Right renal cortex interstitium (tissue), 3 donors: ENCODE results near the gene MED12. TPM values are rescaled to one million over a fixed set of nuclear protein-coding genes. Genes with fewer than 3 reads are reported as not detected.
A peak's percentile ranks its signal among the peaks of the same experiment; 100 is the strongest.
"Not testable (repeated sequence)": the region's sequence is repeated elsewhere in the genome, so short reads cannot be mapped to it uniquely, and the experiment has no call there.

ENCODE experiments used
- DNase-seq, 3 donors: peaks; one replicate each; pipeline ENCODE4 v3.0.0-alpha.2; 2013; ENCODE audit warnings: low read depth in 3 of 3, low spot score in 2 of 3
- polyA plus RNA-seq, 3 donors: library from polyadenylated mRNA; unstranded; fragments of 120-200 nt; gene quantifications; one replicate each; pipeline ENCODE4 v1.2.1, GENCODE V29; 2013; ENCODE audit not compliant: insufficient read length in 3 of 3

MED12 gene
- polyA plus RNA-seq, 3 donors, result 32.0 to 35.3 (median 35.1) TPM

- no peak for DNase-seq
Observed at GRCh38 chrX:71159335-71159734, 40.9 kb downstream of the MED12 start.

- no peak for DNase-seq
Observed at GRCh38 chrX:71160475-71160874, 42.1 kb downstream of the MED12 start.

DNA sequence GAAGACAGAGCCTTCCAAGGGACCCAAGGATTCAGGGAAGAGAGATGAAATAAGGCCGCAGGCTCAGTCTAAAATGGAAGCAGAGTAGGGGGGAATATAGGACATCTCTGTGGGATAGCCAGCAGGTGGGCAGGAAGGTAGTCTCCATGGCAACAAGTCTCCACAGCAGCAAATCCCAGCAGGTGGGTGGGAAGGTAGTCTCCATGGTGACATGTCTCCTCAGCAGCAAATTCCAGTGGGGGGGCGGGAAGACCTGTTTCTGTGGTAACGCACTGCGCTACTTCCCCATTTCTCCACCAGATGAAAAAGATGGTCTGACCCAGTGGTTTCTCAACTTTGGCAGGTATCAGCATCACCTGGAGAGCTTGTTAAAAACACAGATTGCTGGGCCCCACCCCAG, 44.6 kb downstream of the MED12 start:
- DNase-seq, result no peak

DNA sequence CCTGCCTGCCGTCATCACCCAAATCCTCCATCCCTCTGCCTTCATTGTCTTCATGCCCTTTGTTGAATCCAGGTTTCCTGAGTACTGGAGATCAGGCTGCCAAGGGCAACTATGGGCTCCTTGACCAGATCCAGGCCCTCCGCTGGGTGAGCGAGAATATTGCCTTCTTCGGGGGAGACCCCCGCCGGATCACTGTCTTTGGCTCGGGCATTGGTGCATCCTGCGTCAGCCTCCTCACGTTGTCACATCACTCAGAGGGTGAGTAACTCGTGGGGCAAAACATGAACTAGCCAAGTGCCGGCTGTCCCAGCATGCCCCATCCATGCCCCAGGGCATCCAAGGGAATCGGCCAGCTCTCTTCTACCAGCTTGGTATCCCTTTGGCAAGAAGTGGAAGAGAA, 45.7 kb downstream of the MED12 start:
- DNase-seq, result no peak

- no peak for DNase-seq
Observed at GRCh38 chrX:71166461-71166860, 48.1 kb downstream of the MED12 start.

- no peak for DNase-seq
Observed at GRCh38 chrX:71167031-71167781, 48.8 kb downstream of the MED12 start.

GRCh38 chrX:71168134-71168533, 49.7 kb downstream of the MED12 start:
- no peak for DNase-seq

DNA sequence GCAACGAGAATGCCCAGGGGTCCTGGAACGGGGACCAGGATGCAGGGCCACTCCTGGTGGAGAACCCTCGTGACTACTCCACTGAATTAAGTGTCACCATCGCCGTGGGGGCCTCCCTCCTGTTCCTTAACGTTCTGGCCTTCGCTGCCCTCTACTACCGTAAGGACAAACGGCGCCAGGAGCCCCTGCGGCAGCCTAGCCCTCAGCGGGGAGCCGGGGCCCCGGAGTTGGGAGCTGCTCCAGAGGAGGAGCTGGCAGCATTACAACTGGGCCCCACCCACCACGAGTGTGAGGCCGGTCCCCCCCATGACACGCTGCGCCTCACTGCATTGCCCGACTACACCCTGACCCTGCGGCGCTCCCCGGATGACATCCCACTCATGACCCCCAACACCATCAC, 51.2 kb downstream of the MED12 start:
- DNase-seq, result no peak

DNA sequence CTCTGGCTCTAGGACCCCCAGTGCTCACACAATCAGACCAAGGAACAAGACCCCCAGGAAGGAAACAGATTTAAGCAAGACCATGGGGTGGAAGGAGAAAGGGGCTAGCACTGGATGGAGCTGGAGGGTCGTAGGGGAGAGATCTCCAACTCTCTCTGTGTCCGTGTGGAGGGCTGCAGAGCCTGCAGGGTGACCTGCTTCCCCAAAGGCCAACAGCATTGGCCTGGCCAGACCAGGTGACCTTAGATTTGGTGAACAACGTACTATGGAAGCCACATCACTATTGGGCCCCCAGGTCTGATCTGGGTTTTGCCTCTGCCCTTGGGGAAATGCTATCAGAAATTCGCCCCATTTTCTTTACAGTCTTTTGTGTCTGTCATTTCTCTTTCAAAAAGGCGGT, 52.3 kb downstream of the MED12 start:
- no peak for DNase-seq

DNA sequence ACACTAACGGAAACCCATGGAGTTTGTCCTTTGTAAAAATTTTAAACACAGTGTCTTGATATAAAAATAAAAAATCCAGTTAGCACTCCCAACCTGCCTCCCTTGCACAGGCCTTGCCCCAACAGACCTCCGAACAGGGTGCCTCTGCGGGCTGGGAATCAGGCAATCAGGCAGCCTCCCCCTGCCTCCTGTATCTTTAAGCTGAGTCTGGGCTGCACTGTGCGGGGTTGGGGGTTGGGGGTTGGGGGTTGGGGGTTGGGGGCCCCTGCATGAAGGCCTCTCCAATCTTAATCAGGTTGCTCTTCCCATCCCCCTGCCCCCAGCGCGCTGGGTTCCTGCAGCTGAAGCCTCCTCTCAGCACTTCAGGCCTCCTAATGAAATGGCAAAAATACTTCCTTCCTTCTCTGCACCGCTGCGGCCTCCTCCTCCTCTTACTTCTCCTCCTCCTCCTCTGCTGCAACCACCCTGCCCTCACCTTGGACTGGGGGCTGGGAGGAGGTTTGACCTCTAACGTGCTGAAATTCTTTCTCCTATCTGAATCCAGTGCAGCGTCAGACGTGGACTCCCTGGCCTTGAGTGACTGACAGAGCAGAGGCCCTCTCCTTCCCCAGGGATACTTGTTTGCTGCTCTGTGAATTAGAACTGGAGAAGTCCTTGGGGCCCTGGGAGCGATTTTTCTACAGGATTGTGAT, 52.9 kb downstream of the MED12 start:
- no peak for DNase-seq

- DNase-seq, result no peak
Observed at GRCh38 chrX:71173440-71173839, 55.0 kb downstream of the MED12 start.

DNA sequence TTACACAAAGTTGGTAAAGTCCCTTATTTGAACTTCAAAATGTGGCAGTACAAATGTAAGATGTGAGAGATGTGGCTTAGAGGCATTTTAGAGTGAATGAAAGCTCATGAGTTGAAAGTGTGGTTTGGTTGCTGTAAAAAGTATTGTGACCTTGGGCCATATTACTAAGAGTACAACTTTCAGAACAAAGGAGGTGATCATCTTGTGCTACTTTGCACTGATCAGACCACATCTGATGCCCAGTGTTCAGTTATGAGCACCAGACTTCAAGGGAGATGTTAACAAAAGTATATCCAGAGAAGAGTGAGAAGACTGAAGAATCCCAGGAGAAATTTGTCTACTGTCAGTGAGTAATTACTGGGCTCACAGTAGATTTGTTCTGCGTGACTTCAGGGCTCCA, 56.4 kb downstream of the MED12 start:
- DNase-seq, result no peak

- DNase-seq, result no peak
Observed at GRCh38 chrX:71175531-71175930, 57.1 kb downstream of the MED12 start.

GRCh38 chrX:71177327-71177726, 58.9 kb downstream of the MED12 start:
- no peak for DNase-seq

DNA sequence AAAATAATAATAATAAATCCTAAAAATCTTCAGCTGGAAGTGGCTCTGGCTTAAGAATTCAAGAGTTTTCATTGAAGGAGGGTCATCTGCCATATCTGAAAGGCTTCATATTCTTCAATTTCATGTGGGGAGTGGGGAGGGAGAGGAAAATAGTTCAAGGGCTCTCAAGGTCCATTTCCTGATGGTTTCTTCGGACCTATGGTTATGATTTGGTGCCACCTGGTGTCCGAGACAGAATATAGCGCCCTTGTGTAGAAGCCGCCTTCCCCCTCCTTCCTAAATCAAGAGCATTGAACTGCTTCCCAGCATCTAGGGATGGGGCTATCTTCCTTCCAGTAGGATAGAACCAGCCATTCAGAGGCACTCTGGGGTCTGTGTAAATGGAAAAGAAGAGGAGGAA, 60.5 kb downstream of the MED12 start:
- no peak for DNase-seq

DNA sequence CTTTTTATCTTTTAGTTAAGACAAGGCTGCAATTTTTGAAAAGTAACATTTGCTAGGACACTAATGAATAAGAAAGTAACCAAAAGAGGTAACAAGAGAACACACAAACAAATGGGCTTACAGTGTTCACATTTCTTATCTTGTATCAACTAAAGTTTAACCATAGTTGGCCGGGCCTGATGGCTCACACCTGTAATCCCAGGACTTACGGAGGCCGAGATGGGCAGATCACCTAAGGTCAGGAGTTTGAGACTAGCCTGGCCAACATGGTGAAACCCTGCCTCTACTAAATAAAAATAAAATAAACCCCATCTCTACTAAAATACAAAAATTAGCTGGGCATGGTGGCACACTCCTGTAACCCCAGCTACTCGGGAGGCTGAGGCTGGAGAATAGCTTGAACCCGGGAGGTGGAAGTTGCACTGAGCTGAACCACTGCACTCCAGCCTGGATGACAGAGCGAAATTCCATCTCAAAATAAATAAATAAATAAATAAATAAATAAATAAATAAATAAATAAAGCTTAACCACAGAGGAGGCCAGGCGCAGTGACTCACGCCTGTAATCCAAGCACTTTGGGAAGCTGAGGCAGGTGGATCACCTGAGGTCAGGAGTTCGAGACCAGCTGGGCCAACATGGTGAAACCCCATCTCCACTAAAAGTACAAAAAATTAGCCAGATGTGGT, 62.3 kb downstream of the MED12 start:
- not testable (repeated sequence) for DNase-seq

- no peak for DNase-seq
Observed at GRCh38 chrX:71181558-71181909, 63.1 kb downstream of the MED12 start.

DNA sequence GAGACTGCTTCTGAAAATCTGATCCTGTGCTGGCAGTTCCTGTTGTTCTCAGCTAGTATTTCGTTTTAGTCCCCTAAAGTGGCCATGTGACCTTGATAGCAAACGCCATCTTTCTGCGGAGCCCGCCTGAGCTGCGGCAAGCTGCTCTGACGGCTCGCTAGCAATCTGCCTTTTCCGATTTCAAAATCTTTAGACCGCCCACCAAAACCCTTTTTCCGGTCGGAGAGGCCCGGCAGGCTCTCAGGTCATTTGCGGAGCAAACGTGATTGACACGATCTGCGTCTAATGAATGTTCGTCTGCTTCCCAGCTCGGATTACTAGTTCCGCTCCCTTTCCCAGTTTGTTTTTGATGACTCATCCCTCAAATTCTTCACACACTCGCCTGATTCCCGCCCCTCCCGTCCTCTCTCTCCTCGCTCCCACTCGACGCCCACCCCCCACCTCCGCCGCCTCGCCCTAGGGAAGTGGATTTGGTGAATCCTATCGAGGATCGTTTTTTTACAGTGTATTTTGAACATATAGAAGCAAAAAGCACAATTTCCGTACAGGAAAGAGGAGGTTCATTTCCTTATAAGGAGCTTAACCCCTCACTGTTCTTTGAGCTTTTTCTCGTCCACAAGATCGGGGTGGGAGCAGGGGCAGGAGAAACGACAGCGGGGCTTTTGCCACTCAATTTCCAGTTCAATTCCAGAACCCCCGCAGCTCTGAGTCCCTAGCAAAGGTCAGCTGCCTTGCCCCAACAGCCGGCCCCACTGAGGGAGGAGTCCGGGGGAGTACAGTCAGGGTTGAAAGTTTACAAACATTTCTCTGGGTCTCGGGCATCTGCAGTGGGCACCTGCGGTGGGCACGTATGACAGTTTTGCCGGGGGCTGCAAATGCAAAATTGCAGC, 63.8 kb downstream of the MED12 start:
- DNase-seq, result peak; percentile 74 to 88 (median 79)

GRCh38 chrX:71182871-71183270, 64.5 kb downstream of the MED12 start:
- no peak for DNase-seq

GRCh38 chrX:71183341-71183740, 64.9 kb downstream of the MED12 start:
- DNase-seq, result no peak

- no peak for DNase-seq
Observed at GRCh38 chrX:71184092-71184491, 65.7 kb downstream of the MED12 start.
